A549 (cell line): ENCODE data around the gene HLA-DOB. TPM values are rescaled to one million over a fixed set of nuclear protein-coding genes. Genes with fewer than 3 reads are reported as not detected.

Experiments used
- ATAC-seq, 2 experiments: fragments of 200-7000 bp in 1 of 2; fragments of >200 bp in 1 of 2; cut with Nextera tagmentation in 1 of 2; cut with Tn5 transposase in 1 of 2; 3 replicates each; pipeline versions ENCODE4 v1.8.0 to v1.9.1; 2018 to 2020; ENCODE audit warnings: mild to moderate bottlenecking in 1 of 2, moderate library complexity in 1 of 2
- CTCF ChIA-PET: fragments of 300-600 bp; sonication (Branson Sonifier 250); formaldehyde crosslinking; extraction: SDS; loops from one replicate; lab custom pipeline; 2021; ENCODE audit warnings: antibody characterized with exemption, inconsistent platforms; lab: Yijun Ruan, JAX
- POLR2A ChIA-PET: fragments of 350-600 bp; formaldehyde crosslinking; extraction: SDS; loops from one replicate; lab custom pipeline; 2021; ENCODE audit warnings: antibody characterized with exemption, inconsistent platforms; lab: Yijun Ruan, JAX
- DNase-seq, 2 experiments: peaks; one replicate each; pipeline versions ENCODE4 v3.0.0 to v3.0.0-alpha.2; 2011 to 2016; ENCODE audit warnings: low read depth in 1 of 2, low spot score in 1 of 2
- FAIRE-seq: peaks from 2 replicates; lab custom pipeline; 2011; peaks lifted over from hg19 to GRCh38; lab: Jason Lieb, UNC
- H3K27ac ChIP-seq, 2 experiments: fragments of >200 bp; sonication (Bioruptor Twin); formaldehyde crosslinking; 3 replicates each; pipeline ENCODE4 v1.5.1; 2016 to 2017
- H3K4me1 ChIP-seq: fragments of >200 bp; sonication (Bioruptor Twin); formaldehyde crosslinking; 3 replicates; pipeline ENCODE4 v1.6.1; 2016
- H3K4me2 ChIP-seq: fragments of >200 bp; sonication (Bioruptor Twin); formaldehyde crosslinking; 3 replicates; pipeline ENCODE4 v1.6.1; 2016
- H3K4me3 ChIP-seq: fragments of >200 bp; sonication (Bioruptor Twin); formaldehyde crosslinking; 3 replicates; pipeline ENCODE4 v1.5.1; 2016
- H3K9me3 ChIP-seq: fragments of >200 bp; sonication (Bioruptor Twin); formaldehyde crosslinking; 3 replicates; pipeline ENCODE4 v1.6.1; 2016
- CBX8 ChIP-seq: fragments of 200-600 bp; sonication (generic); IDR thresholded peaks from 2 replicates; pipeline ENCODE4 v1.6.1; 2016
- CEBPB ChIP-seq, 2 experiments: fragments of >200 bp in 1 of 2; sonication (Bioruptor Twin) in 1 of 2; formaldehyde crosslinking in 1 of 2; IDR thresholded peaks; 2 replicates each; pipeline ENCODE4 v1.6.1; 2012 to 2016
- CHD2 ChIP-seq: fragments of 150-350 bp; IDR thresholded peaks from 2 replicates; pipeline ENCODE4 v1.6.1; 2014; ENCODE audit warnings: low read length; ENCODE audit not compliant: partially characterized antibody
- ESRRA ChIP-seq: fragments of 150-350 bp; IDR thresholded peaks from 2 replicates; pipeline ENCODE4 v1.6.1; 2014; ENCODE audit warnings: mild to moderate bottlenecking, low read length, borderline replicate concordance
- FOXS1 ChIP-seq: fragments of 250-450 bp; sonication (Bioruptor Pico); IDR thresholded peaks from 2 replicates; pipeline ENCODE4 v1.5.0; 2020; ENCODE audit warnings: mild to moderate bottlenecking, moderate library complexity
- HEYL ChIP-seq: fragments of 250-450 bp; sonication (Bioruptor Pico); IDR thresholded peaks from 2 replicates; pipeline ENCODE4 v1.8.0; 2021; ENCODE audit warnings: mild to moderate bottlenecking, moderate library complexity
- HOXA7 ChIP-seq: fragments of 250-450 bp; sonication (Bioruptor Pico); IDR thresholded peaks from 2 replicates; pipeline ENCODE4 v1.5.0; 2020; ENCODE audit warnings: mild to moderate bottlenecking, moderate library complexity
- HOXB13 ChIP-seq: fragments of 250-450 bp; sonication (Bioruptor Pico); IDR thresholded peaks from 2 replicates; pipeline ENCODE4 v1.5.0; 2020; ENCODE audit warnings: low read depth, mild to moderate bottlenecking, moderate library complexity
- JUN ChIP-seq, 2 experiments: fragments of >200 bp; sonication (Bioruptor Twin); formaldehyde crosslinking; IDR thresholded peaks; 2 replicates in 1 of 2; 3 replicates in 1 of 2; pipeline ENCODE4 v1.6.1; 2016 to 2017
- JUNB ChIP-seq: fragments of >200 bp; sonication (Bioruptor Twin); formaldehyde crosslinking; IDR thresholded peaks from 2 replicates; pipeline ENCODE4 v1.6.1; 2016
- KDM1A ChIP-seq: fragments of 200-600 bp; sonication (generic); IDR thresholded peaks from 2 replicates; pipeline ENCODE4 v1.6.1; 2016; ENCODE audit warnings: low read depth, mild to moderate bottlenecking
- MAFK ChIP-seq: fragments of 450-650 bp; IDR thresholded peaks from 2 replicates; pipeline ENCODE4 v1.6.1; 2014; ENCODE audit not compliant: partially characterized antibody
- MYC ChIP-seq: IDR thresholded peaks from 2 replicates; pipeline ENCODE4 v1.6.1; 2012; ENCODE audit warnings: mild to moderate bottlenecking, inconsistent platforms, low read length, improper control_type of control experiment, borderline replicate concordance
- POLR2A ChIP-seq: IDR thresholded peaks from 2 replicates; pipeline ENCODE4 v1.6.1; 2012; ENCODE audit warnings: mild to moderate bottlenecking, low read length
- POLR2AphosphoS2 ChIP-seq: conservative IDR thresholded peaks from 2 replicates; pipeline ENCODE4 v1.6.1; 2012; ENCODE audit warnings: low read length, improper control_type of control experiment, inconsistent platforms
- RARB ChIP-seq: fragments of 250-450 bp; sonication (Bioruptor Pico); IDR thresholded peaks from 2 replicates; pipeline ENCODE4 v1.8.0; 2021; ENCODE audit warnings: mild to moderate bottlenecking, moderate library complexity
- RCOR1 ChIP-seq: fragments of 150-350 bp; IDR thresholded peaks from 2 replicates; pipeline ENCODE4 v1.6.1; 2014; ENCODE audit warnings: antibody characterized with exemption, low read length, low read depth
- REST ChIP-seq: fragments of 200-600 bp; sonication (generic); IDR thresholded peaks from 2 replicates; pipeline ENCODE4 v1.6.1; 2016; ENCODE audit warnings: antibody characterized with exemption, mild to moderate bottlenecking, moderate library complexity
- RFX5 ChIP-seq: fragments of 450-650 bp; IDR thresholded peaks from 2 replicates; pipeline ENCODE4 v1.7.1; 2014; ENCODE audit warnings: antibody characterized with exemption, mild to moderate bottlenecking, moderate library complexity
- RNF2 ChIP-seq: fragments of 200-600 bp; sonication (generic); IDR thresholded peaks from 2 replicates; pipeline ENCODE4 v1.6.1; 2016; ENCODE audit warnings: low read depth, mild to moderate bottlenecking, antibody characterized with exemption, moderate library complexity, borderline replicate concordance
- SMC3 ChIP-seq: fragments of >200 bp; sonication (Bioruptor Twin); formaldehyde crosslinking; IDR thresholded peaks from 3 replicates; pipeline ENCODE4 v1.6.1; 2018; ENCODE audit warnings: inconsistent platforms
- SREBF2 ChIP-seq: fragments of 450-650 bp; IDR thresholded peaks from 2 replicates; pipeline ENCODE4 v1.6.1; 2014; ENCODE audit warnings: mild to moderate bottlenecking, moderate library complexity
- USF2 ChIP-seq: fragments of 450-650 bp; IDR thresholded peaks from 2 replicates; pipeline ENCODE4 v1.6.1; 2014; ENCODE audit warnings: antibody characterized with exemption
- ZFP36 ChIP-seq: fragments of 450-650 bp; IDR thresholded peaks from 2 replicates; pipeline ENCODE4 v1.6.1; 2014; ENCODE audit warnings: borderline replicate concordance; ENCODE audit not compliant: partially characterized antibody
- ZNF302 ChIP-seq: fragments of 250-450 bp; sonication (Bioruptor Pico); IDR thresholded peaks from 2 replicates; pipeline ENCODE4 v1.9.0; 2021; ENCODE audit warnings: inconsistent platforms, mild to moderate bottlenecking, moderate library complexity
- ZSCAN20 ChIP-seq: fragments of 250-450 bp; sonication (Bioruptor Pico); IDR thresholded peaks from 2 replicates; pipeline ENCODE4 v1.8.0; 2022; ENCODE audit warnings: mild to moderate bottlenecking, moderate library complexity
- WGBS: methylation state at CpG from one replicate; pipeline ENCODE4 v1.1.6; 2017; ENCODE audit errors: missing lambda C conversion rate; 5-methylcytosine and 5-hydroxymethylcytosine counted together
- polyA plus RNA-seq, 4 experiments: library from polyadenylated mRNA; depleted of rRNA in 3 of 4; stranded (reverse); fragments of >200 nt; fragmentation: RNase III in 1 of 4; extraction: RNeasy Plus Mini Kit Qiagen cat#74134 plus additional on column Dnase treatment in 1 of 4; gene quantifications; 2 replicates in 3 of 4; 3 replicates in 1 of 4; pipeline ENCODE4 v1.2.3, GENCODE V29; 2011 to 2017
- TF ChIP-seq, protein P1 (sequence below): fragments of 250-450 bp; sonication (Bioruptor Pico); IDR thresholded peaks from 2 replicates; pipeline ENCODE4 v1.5.0; 2021; ENCODE audit warnings: mild to moderate bottlenecking, moderate library complexity, borderline replicate concordance
- TF ChIP-seq, protein P2 (sequence below): fragments of 150-350 bp; IDR thresholded peaks from 2 replicates; pipeline ENCODE4 v1.6.1; 2014; ENCODE audit warnings: low read depth, mild to moderate bottlenecking, low read length

The HLA-DOB gene
- polyA plus RNA-seq, 2 of the 4 experiments (the other 2 are of a cell fraction) = 0.08 to 0.10 TPM

- no peak for DNase-seq
- no peaks in the 10 kb centered on the region for H3K4me1 ChIP-seq
- TF ChIP-seq ZFP36 (no peak), ZSCAN20 (CRISPR knock-in tag) (no peak), JUNB (no peak), FOXS1 (CRISPR knock-in tag) (no peak), MAFK (no peak), POLR2AphosphoS2 (no peak), HOXA7 (no peak), JUN (IDR thresholded peaks at IDR 0.05) (no peak), RFX5 (no peak), ZNF302 (no peak), SREBF2 (no peak), REST (no peak), RARB (CRISPR knock-in tag) (no peak), USF2 (no peak), HEYL (CRISPR knock-in tag) (no peak), SMC3 (no peak), CHD2 (no peak)
- TF ChIP-seq, protein P1, sequence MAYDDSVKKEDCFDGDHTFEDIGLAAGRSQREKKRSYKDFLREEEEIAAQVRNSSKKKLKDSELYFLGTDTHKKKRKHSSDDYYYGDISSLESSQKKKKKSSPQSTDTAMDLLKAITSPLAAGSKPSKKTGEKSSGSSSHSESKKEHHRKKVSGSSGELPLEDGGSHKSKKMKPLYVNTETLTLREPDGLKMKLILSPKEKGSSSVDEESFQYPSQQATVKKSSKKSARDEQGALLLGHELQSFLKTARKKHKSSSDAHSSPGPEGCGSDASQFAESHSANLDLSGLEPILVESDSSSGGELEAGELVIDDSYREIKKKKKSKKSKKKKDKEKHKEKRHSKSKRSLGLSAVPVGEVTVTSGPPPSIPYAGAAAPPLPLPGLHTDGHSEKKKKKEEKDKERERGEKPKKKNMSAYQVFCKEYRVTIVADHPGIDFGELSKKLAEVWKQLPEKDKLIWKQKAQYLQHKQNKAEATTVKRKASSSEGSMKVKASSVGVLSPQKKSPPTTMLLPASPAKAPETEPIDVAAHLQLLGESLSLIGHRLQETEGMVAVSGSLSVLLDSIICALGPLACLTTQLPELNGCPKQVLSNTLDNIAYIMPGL (CRISPR knock-in tag) = no peak
- TF ChIP-seq, protein P2, sequence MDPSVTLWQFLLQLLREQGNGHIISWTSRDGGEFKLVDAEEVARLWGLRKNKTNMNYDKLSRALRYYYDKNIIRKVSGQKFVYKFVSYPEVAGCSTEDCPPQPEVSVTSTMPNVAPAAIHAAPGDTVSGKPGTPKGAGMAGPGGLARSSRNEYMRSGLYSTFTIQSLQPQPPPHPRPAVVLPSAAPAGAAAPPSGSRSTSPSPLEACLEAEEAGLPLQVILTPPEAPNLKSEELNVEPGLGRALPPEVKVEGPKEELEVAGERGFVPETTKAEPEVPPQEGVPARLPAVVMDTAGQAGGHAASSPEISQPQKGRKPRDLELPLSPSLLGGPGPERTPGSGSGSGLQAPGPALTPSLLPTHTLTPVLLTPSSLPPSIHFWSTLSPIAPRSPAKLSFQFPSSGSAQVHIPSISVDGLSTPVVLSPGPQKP = no peak
- FAIRE-seq = no peak
- no peak for ATAC-seq
- no peak overlapping the region for H3K4me2 ChIP-seq
- ChIA-PET CTCF (interaction anchor here (0.6 to 1.2 kb wide), 2 partner anchors 20 to 54 kb away, joined by 3 read pairs; no protein-coding TSS in a partner anchor), POLR2A (no interaction called here)
- WGBS = 65% methylated on average over 2 of the region's 2 CpGs
- no peak overlapping the region for H3K4me3 ChIP-seq
- no peak overlapping the region for H3K27ac ChIP-seq
- H3K9me3 ChIP-seq = no peaks in the 10 kb centered on the region
Observed at GRCh38 chr6:32814145-32814544, 2.7 kb downstream of the HLA-DOB start.

DNA sequence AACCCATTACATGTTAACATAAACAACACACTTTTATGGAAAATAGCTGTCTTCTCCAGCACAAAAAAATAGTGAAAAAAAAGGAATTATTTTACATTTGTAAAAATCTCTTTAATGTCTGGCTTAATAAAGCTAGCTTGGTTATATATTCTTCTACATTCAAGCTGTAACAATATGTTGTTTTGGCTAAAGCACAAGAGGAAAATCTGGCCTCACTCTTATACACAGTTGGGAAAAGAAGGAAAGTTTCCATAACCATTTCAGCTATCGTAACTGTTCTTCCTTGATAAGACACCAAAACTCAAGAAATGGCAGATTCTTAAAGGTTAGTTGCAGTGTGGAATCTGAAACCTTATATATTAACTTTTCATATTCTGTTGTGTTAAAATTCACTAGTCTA, 7.6 kb downstream of the HLA-DOB start:
- 38% methylated on average over 1 of the region's 1 CpG for WGBS
- no peak overlapping the region for H3K27ac ChIP-seq
- ChIA-PET CTCF (interaction anchor here (0.6 to 0.8 kb wide), 2 partner anchors 13 to 30 kb away, joined by 3 read pairs; partner anchors contain the start of gene TAP2), POLR2A (no interaction called here)
- no peaks in the 10 kb centered on the region for H3K4me1 ChIP-seq
- no peak for DNase-seq
- H3K9me3 ChIP-seq = no peaks in the 10 kb centered on the region
- H3K4me3 ChIP-seq = no peak overlapping the region
- no peak for ATAC-seq
- no peak for TF ChIP-seq POLR2A
- TF ChIP-seq JUNB = no peak
- no peak for TF ChIP-seq ZFP36
- TF ChIP-seq CBX8 = no peak
- TF ChIP-seq SREBF2 = no peak
- TF ChIP-seq CEBPB (IDR thresholded peaks at IDR 0.05) = no peak
- no peak for TF ChIP-seq KDM1A
- no peak for TF ChIP-seq RNF2
- TF ChIP-seq ESRRA = no peak
- TF ChIP-seq HOXB13 = no peak
- TF ChIP-seq RCOR1 = no peak
- TF ChIP-seq MYC = no peak
- no peak for FAIRE-seq
- no peak overlapping the region for H3K4me2 ChIP-seq
